A549 treated with AZD2906 at 1 μM for 4 hours (cell line): ENCODE measurements around the gene CHAC1. TPM values are rescaled to one million over a fixed set of nuclear protein-coding genes. Genes with fewer than 3 reads are reported as not detected.

ENCODE experiments used
- total RNA-seq: library from RNA; stranded (reverse); fragments of 200-300 nt; extraction: Qiagen RNA extraction; gene quantifications from 5 replicates; pipeline ENCODE4 v1.2.3, GENCODE V29; 2022

The CHAC1 gene
- 5.7 to 14.5 TPM (median 9.2 TPM) in 5 replicates for total RNA-seq

GRCh38 chr15:40952901-40953712 lies at the start of gene CHAC1:
Gene CHAC1, plus strand, starts transcription at chr15:40953471. Its CDS starts 113 bp downstream, at chr15:40953584.

GRCh38 chr15:40928821-40929659 lies 24.2 kb upstream of the CHAC1 start, which contains the start of gene DLL4:
Gene DLL4, plus strand, starts transcription at chr15:40929340. Its CDS starts 329 bp downstream, at chr15:40929669.

Other genes starting within 250 kb of the CHAC1 start
- 20.7 to 22.6 TPM (median 21.8 TPM) in 5 replicates for gene RMDN3, start 198.2 kb upstream of the CHAC1 start, total RNA-seq
- 7.1 to 9.5 TPM (median 8.3 TPM) in 5 replicates for gene GCHFR, start 189.4 kb upstream of the CHAC1 start, total RNA-seq
- 0.03 to 0.06 TPM (median 0.04 TPM) in 4 of 5 replicates, not detected in the other for gene C15orf62, start 183.5 kb upstream of the CHAC1 start, total RNA-seq
- gene ZFYVE19, start 146.4 kb upstream of the CHAC1 start, total RNA-seq, result 15.4 to 18.5 TPM (median 17.0 TPM) in 5 replicates
- gene DNAJC17, start 146.0 kb upstream of the CHAC1 start, total RNA-seq, result 19.6 to 25.2 TPM (median 23.2 TPM) in 5 replicates
- gene PPP1R14D, start 124.8 kb upstream of the CHAC1 start, total RNA-seq, result 0.14 to 0.21 TPM (median 0.17 TPM) in 3 of 5 replicates, not detected in the others
- gene SPINT1, start 109.4 kb upstream of the CHAC1 start, total RNA-seq, result 0.55 to 1.1 TPM (median 0.73 TPM) in 5 replicates
- 2.9 to 4.4 TPM (median 3.7 TPM) in 5 replicates for gene RHOV, start 79.2 kb upstream of the CHAC1 start, total RNA-seq
- gene VPS18, start 59.0 kb upstream of the CHAC1 start, total RNA-seq, result 21.3 to 23.1 TPM (median 22.5 TPM) in 5 replicates
- gene DLL4, start 24.1 kb upstream of the CHAC1 start, total RNA-seq, result 2.0 to 2.9 TPM (median 2.5 TPM) in 5 replicates
- gene INO80, start 162.8 kb downstream of the CHAC1 start, total RNA-seq, result 12.8 to 15.8 TPM (median 13.5 TPM) in 5 replicates